ENCODE results near the gene ATP2A3.
"Not testable (repeated sequence)": the region's sequence is repeated elsewhere in the genome, so short reads cannot be mapped to it uniquely, and the experiment has no call there.

The ATP2A3 gene

DNA sequence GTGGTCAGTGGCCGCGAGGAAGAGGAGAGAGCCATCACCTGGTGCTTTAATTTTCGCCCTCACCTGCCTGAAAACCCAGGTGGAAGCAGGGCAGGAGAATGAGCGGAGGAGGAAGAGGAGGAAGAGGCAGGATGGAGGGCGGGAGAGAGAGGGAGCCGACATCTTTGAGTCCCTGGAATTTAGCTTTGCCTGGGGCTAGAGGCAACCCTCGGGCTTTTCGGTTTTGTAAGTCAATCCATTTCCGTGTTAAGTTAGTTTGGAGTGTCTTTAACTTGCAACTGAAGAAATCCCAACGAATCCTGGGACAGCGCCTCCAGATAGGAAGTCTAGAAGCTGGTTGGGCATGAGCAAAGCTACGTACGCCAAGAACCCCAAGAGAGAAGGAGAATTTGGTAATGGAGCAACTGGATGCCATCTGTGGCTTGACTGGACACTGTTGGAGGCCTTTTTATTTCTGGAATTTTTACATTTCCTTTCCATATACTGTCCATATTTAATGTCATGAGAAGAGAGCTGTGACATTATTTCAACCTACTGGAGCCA is 36.9 kb upstream of the ATP2A3 start:
- DNase-seq (ENCODE audit: low read depth), result no peak
- TF ChIP-seq, protein P1, sequence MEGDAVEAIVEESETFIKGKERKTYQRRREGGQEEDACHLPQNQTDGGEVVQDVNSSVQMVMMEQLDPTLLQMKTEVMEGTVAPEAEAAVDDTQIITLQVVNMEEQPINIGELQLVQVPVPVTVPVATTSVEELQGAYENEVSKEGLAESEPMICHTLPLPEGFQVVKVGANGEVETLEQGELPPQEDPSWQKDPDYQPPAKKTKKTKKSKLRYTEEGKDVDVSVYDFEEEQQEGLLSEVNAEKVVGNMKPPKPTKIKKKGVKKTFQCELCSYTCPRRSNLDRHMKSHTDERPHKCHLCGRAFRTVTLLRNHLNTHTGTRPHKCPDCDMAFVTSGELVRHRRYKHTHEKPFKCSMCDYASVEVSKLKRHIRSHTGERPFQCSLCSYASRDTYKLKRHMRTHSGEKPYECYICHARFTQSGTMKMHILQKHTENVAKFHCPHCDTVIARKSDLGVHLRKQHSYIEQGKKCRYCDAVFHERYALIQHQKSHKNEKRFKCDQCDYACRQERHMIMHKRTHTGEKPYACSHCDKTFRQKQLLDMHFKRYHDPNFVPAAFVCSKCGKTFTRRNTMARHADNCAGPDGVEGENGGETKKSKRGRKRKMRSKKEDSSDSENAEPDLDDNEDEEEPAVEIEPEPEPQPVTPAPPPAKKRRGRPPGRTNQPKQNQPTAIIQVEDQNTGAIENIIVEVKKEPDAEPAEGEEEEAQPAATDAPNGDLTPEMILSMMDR (conservative IDR thresholded peaks at IDR 0.05; ENCODE audit: low read depth, low read length), result no peak
- H3K4me3 ChIP-seq (ENCODE audit: low read depth, low read length), result no peak overlapping the region

DNA sequence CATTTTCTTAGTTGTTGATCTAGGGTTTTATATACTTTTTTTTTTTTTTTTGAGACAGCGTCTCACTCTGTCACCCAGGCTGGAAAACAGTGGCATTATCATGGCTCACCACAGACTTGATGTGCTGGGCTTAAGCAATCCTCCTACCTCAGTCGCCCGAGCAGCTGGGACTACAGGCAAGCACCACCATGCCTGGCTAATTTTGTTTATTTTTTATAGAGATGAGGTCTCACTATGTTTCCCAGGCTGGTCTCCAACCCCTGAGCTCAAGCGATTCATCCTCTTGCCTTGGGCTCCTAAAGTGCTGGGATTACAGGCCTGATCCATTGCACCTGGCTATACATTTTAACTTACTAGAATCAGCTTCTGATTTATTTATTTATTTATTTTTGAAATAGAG is 34.2 kb upstream of the ATP2A3 start:
- H3K4me3 ChIP-seq (ENCODE audit: low read depth, low read length), result no peak overlapping the region
- TF ChIP-seq, protein P1 (conservative IDR thresholded peaks at IDR 0.05; ENCODE audit: low read depth, low read length), result no peak
- DNase-seq (ENCODE audit: low read depth), result no peak

DNA sequence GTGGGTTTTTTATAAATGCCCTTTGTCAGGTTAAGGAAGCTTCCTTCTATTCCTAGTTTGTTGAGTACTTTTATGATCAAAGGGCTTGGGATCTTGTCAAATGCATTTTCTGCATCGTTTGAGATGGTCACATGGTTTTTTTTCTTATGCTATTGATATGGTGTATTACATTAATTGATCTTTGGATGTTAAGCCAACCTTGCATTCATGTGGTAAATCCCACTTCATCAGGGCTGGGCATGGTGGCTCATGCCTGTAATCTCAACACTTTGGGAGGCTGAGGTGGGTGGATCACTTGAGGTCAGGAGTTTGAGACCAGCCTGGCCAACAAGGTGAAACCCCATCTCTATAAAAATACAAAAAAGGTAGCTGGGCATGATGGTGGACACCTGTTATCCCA is 30.8 kb upstream of the ATP2A3 start:
- TF ChIP-seq, protein P1 (conservative IDR thresholded peaks at IDR 0.05; ENCODE audit: low read depth, low read length), result no peak
- DNase-seq (ENCODE audit: low read depth), result no peak
- no peak overlapping the region for H3K4me3 ChIP-seq (ENCODE audit: low read depth, low read length)

DNA sequence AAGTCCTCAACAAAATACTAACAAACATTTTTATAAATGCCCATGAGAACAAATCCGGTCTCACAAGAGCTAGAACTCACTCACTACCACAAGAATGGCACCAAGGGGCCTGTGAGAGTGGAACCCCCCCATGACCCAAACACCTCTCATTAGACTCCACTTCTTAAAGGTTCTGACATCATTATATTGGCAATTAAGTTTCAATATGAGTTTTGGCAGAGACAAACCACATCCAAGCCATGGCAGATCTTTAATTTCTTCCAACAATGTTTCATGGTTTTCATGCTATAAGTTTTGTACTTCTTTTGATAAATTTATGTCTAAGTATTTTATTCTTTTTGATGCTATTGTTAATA is 30.0 kb upstream of the ATP2A3 start:
- TF ChIP-seq, protein P1 (conservative IDR thresholded peaks at IDR 0.05; ENCODE audit: low read depth, low read length), result no peak
- H3K4me3 ChIP-seq (ENCODE audit: low read depth, low read length), result no peak overlapping the region
- DNase-seq (ENCODE audit: low read depth), result no peak

DNA sequence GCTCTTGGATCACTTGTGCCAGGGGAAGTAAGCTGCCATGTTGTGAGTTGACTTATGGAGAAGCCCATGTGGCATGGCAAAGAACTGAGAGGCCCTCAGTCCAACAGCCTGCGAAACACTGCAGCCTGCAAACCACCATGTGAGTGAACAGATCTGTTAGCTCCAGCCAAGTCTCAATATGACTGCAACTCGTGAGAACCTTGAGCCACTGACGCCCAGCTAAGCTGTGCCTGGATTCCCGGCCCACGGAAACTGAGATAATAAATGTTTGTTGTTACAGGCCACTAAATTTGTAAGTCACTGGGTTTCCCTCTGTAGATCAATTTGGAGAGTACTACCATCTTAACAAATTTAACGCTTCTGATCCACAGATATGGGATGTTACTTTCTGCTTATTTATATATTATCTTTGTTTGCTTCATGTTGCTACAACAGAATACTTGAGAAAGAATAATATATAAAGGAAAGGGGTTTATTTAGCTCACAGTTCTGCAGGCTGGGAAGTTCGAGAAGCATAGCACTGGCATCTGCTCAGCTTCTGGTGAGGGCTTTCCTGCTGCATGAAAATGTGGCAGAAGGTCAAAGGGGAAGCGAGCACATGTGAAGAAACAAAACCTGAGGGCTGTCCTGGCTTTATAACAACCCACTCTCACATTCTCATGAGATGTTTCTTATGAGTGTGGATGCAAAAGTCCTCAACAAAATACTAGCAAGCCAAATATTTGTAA is 29.4 kb upstream of the ATP2A3 start:
- DNase-seq (ENCODE audit: low read depth), result peak; percentile 66
- TF ChIP-seq, protein P1 (conservative IDR thresholded peaks at IDR 0.05; ENCODE audit: low read depth, low read length), result no peak
- no peak overlapping the region for H3K4me3 ChIP-seq (ENCODE audit: low read depth, low read length)

DNA sequence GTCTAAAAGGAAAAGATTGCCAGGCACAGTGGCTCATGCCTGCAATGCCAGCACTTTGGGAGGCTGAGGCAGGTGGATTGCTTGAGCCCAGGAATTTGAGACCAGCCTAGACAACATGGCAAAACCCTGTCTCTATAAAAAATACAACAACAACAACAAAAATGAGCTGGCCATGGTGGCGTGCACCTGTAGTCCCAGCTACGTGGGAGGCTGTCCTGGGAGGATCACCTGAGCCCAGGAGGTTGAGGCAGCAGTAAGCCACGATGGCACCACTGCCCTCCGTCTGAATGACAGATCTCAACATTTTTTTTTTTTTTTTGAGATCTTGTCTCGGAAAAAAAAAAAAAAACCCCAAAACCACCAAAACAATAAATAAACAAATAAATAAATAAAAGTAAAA is 28.1 kb upstream of the ATP2A3 start:
- TF ChIP-seq, protein P1 (conservative IDR thresholded peaks at IDR 0.05; ENCODE audit: low read depth, low read length), result no peak
- H3K4me3 ChIP-seq (ENCODE audit: low read depth, low read length), result no peak overlapping the region
- no peak for DNase-seq (ENCODE audit: low read depth)

DNA sequence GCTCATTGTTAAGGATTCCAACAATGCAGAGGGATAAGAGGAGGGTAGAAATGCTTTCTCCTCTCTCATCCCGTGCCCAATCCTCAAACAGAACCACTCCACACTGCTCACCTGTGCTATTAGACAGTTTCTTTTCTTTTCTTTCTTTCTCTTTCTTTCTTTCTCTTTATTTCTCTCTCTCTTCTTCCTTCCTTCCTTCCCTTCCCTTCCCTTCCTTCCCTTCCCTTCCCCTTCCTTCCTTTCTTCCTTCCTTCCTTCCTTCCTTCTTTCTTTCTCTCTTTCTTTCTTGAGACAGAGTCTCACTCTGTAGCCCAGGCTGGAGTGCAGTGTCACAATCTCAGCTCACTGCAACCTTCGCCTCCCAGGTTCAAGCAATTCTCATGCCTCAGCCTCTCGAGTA is 27.5 kb upstream of the ATP2A3 start:
- H3K4me3 ChIP-seq (ENCODE audit: low read depth, low read length); DNase-seq (ENCODE audit: low read depth): not testable (repeated sequence)
